ENCODE measurements around the gene NBAS. TPM values are rescaled to one million over a fixed set of nuclear protein-coding genes. Genes with fewer than 3 reads are reported as not detected.

NBAS gene
- polyA plus RNA-seq, 1 donor (not counting 4 experiments of a cell fraction or from before 2014, with no cell fraction given), result 27.9 TPM

DNA sequence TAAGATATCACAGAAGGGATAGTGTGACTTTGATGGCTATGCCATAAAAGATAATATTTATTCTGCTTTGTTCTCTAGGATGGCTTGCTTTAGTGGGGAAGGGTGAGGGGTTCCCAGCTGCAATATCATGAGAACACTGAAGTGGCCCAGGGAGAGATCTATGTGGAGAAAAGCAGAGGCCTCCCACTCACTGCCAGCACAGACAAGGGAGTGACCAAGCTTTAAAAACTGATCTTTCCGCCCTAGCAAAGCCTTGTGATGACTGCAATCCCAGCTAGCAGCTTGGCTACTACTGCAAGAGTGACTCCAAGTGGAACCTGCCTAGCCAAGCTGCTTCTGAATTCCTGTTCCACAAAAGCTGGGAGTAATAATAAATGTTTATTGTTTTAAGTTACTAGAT is 22.7 kb upstream of the NBAS start:
- Histone ChIP-seq H3K9me1 (ENCODE audit: control insufficient read depth, extremely low read depth, insufficient read depth, low read length) (no peaks in the 10 kb centered on the region), H4K20me1 (ENCODE audit: control insufficient read depth, extremely low read depth, insufficient read depth, low read length) (no peaks in the 10 kb centered on the region), H3K9ac (ENCODE audit: control insufficient read depth, extremely low read depth, insufficient read depth, low read length) (no peak overlapping the region), H3K4me1 (ENCODE audit: control insufficient read depth, extremely low read depth, insufficient read depth, low read length) (no peaks in the 10 kb centered on the region), H3K4me3 (ENCODE audit: control insufficient read depth in 2 of 3, extremely low read depth in 1 of 3, insufficient read depth in 2 of 3, low read depth in 1 of 3, low read length in 3 of 3) (no peak overlapping the region), H3K9me3 (ENCODE audit: control insufficient read depth, low read depth, low read length) (no peaks in the 10 kb centered on the region), H3K27me3 (ENCODE audit: control insufficient read depth, extremely low read depth, insufficient read depth, low read length) (no peaks in the 10 kb centered on the region), H2AFZ (ENCODE audit: control insufficient read depth, low read length) (no peak overlapping the region), H3K4me2 (ENCODE audit: control insufficient read depth, extremely low read depth, insufficient read depth, low read depth, low read length) (no peak overlapping the region), H3K27ac (ENCODE audit: control insufficient read depth, insufficient read depth, low read length) (no peak overlapping the region), H3K79me2 (ENCODE audit: control insufficient read depth, insufficient read depth, low read length) (no peaks in the 10 kb centered on the region), H3K36me3 (ENCODE audit: control insufficient read depth in 2 of 2, extremely low read depth in 1 of 2, insufficient read depth in 2 of 2, low read length in 2 of 2) (no peaks in the 10 kb centered on the region)
- FAIRE-seq (no peak), DNase-seq (ENCODE audit: low read depth, low spot score) (no peak)
- dilution Hi-C loops (cut with MboI; ENCODE audit: extremely low pct_ligation_motif_present, low sequenced_read_pairs), result no loop called here
- no peak for TF ChIP-seq EZH2 (IDR thresholded peaks at IDR 0.05; ENCODE audit: low read length)

DNA sequence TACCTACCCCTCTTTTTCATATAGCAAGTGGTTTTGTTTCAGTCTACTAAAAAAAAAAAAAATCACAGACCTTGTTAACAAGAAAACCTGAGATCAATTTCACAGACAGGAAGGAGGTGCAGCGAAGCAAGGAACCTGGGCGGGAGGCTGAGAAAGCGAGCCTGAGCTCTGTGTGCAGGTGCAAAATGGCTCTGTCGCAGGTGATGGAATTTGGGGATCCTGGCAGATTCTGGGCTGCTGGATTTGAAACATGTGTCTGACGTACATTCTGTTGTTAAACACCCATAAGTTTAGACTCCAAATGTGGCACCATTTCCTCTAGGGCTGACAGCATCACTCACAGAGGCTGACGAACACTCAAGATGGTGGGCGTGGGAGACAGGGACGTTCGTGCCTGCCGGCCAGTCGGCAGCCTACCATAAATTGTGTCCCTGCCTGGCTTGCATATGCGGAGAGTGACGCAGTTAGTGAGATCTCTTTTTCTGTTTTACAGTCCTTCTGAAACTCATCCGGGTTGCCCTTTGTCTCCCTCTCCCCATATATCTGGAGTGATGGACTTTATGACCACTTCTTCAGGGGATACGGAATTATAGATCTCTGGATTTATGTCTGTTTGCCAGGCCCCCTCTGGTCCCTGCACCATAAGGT is 21.7 kb upstream of the NBAS start:
- H3K9me3 ChIP-seq (ENCODE audit: control insufficient read depth, low read depth, low read length), result no peaks in the 10 kb centered on the region
- H3K79me2 ChIP-seq (ENCODE audit: control insufficient read depth, insufficient read depth, low read length), result no peaks in the 10 kb centered on the region
- H4K20me1 ChIP-seq (ENCODE audit: control insufficient read depth, extremely low read depth, insufficient read depth, low read length), result no peaks in the 10 kb centered on the region
- H2AFZ ChIP-seq (ENCODE audit: control insufficient read depth, low read length), result no peak overlapping the region
- no peak overlapping the region for H3K9ac ChIP-seq (ENCODE audit: control insufficient read depth, extremely low read depth, insufficient read depth, low read length)
- no peaks in the 10 kb centered on the region for H3K4me1 ChIP-seq (ENCODE audit: control insufficient read depth, extremely low read depth, insufficient read depth, low read length)
- H3K27ac ChIP-seq (ENCODE audit: control insufficient read depth, insufficient read depth, low read length), result no peak overlapping the region
- no peak for FAIRE-seq
- H3K27me3 ChIP-seq (ENCODE audit: control insufficient read depth, extremely low read depth, insufficient read depth, low read length), result no peaks in the 10 kb centered on the region
- dilution Hi-C loops (cut with MboI; ENCODE audit: extremely low pct_ligation_motif_present, low sequenced_read_pairs), result no loop called here
- TF ChIP-seq CTCF (optimal IDR thresholded peaks at IDR 0.05 in 1 of 3, IDR thresholded peaks at IDR 0.05 in 1 of 3, conservative IDR thresholded peaks at IDR 0.05 in 1 of 3; ENCODE audit: extremely low read depth in 1 of 3, insufficient read depth in 2 of 3, low read length in 3 of 3), result no peak
- TF ChIP-seq EZH2 (IDR thresholded peaks at IDR 0.05; ENCODE audit: low read length), result no peak
- no peak for DNase-seq (ENCODE audit: low read depth, low spot score)
- no peak overlapping the region for H3K4me3 ChIP-seq (ENCODE audit: control insufficient read depth in 2 of 3, extremely low read depth in 1 of 3, insufficient read depth in 2 of 3, low read depth in 1 of 3, low read length in 3 of 3)
- H3K4me2 ChIP-seq (ENCODE audit: control insufficient read depth, extremely low read depth, insufficient read depth, low read depth, low read length), result no peak overlapping the region
- no peaks in the 10 kb centered on the region for H3K9me1 ChIP-seq (ENCODE audit: control insufficient read depth, extremely low read depth, insufficient read depth, low read length)
- no peaks in the 10 kb centered on the region for H3K36me3 ChIP-seq (ENCODE audit: control insufficient read depth in 2 of 2, extremely low read depth in 1 of 2, insufficient read depth in 2 of 2, low read length in 2 of 2)

GRCh38 chr2:15580451-15580850 is 19.3 kb upstream of the NBAS start:
- H3K9ac ChIP-seq (ENCODE audit: control insufficient read depth, extremely low read depth, insufficient read depth, low read length), result no peak overlapping the region
- dilution Hi-C loops (cut with MboI; ENCODE audit: extremely low pct_ligation_motif_present, low sequenced_read_pairs), result no loop called here
- no peaks in the 10 kb centered on the region for H3K4me1 ChIP-seq (ENCODE audit: control insufficient read depth, extremely low read depth, insufficient read depth, low read length)
- no peaks in the 10 kb centered on the region for H4K20me1 ChIP-seq (ENCODE audit: control insufficient read depth, extremely low read depth, insufficient read depth, low read length)
- no peak overlapping the region for H3K4me2 ChIP-seq (ENCODE audit: control insufficient read depth, extremely low read depth, insufficient read depth, low read depth, low read length)
- H3K4me3 ChIP-seq (ENCODE audit: control insufficient read depth in 2 of 3, extremely low read depth in 1 of 3, insufficient read depth in 2 of 3, low read depth in 1 of 3, low read length in 3 of 3), result no peak overlapping the region
- FAIRE-seq, result no peak
- no peak overlapping the region for H2AFZ ChIP-seq (ENCODE audit: control insufficient read depth, low read length)
- no peaks in the 10 kb centered on the region for H3K27me3 ChIP-seq (ENCODE audit: control insufficient read depth, extremely low read depth, insufficient read depth, low read length)
- DNase-seq (ENCODE audit: low read depth, low spot score), result no peak
- H3K9me3 ChIP-seq (ENCODE audit: control insufficient read depth, low read depth, low read length), result no peaks in the 10 kb centered on the region
- no peaks in the 10 kb centered on the region for H3K36me3 ChIP-seq (ENCODE audit: control insufficient read depth in 2 of 2, extremely low read depth in 1 of 2, insufficient read depth in 2 of 2, low read length in 2 of 2)
- TF ChIP-seq CTCF (optimal IDR thresholded peaks at IDR 0.05 in 1 of 3, IDR thresholded peaks at IDR 0.05 in 1 of 3, conservative IDR thresholded peaks at IDR 0.05 in 1 of 3; ENCODE audit: extremely low read depth in 1 of 3, insufficient read depth in 2 of 3, low read length in 3 of 3), result no peak
- no peak for TF ChIP-seq EZH2 (IDR thresholded peaks at IDR 0.05; ENCODE audit: low read length)
- no peaks in the 10 kb centered on the region for H3K79me2 ChIP-seq (ENCODE audit: control insufficient read depth, insufficient read depth, low read length)
- no peak overlapping the region for H3K27ac ChIP-seq (ENCODE audit: control insufficient read depth, insufficient read depth, low read length)
- no peaks in the 10 kb centered on the region for H3K9me1 ChIP-seq (ENCODE audit: control insufficient read depth, extremely low read depth, insufficient read depth, low read length)

All from keratinocyte (primary cell).